ENCODE results near the gene WWOX. TPM values are rescaled to one million over a fixed set of nuclear protein-coding genes. Genes with fewer than 3 reads are reported as not detected.

WWOX gene
- total and polyA plus RNA-seq, 2 donors (not counting 3 experiments of a cell fraction or from before 2014, with no cell fraction given) = 6.2 to 12.5 TPM

DNA sequence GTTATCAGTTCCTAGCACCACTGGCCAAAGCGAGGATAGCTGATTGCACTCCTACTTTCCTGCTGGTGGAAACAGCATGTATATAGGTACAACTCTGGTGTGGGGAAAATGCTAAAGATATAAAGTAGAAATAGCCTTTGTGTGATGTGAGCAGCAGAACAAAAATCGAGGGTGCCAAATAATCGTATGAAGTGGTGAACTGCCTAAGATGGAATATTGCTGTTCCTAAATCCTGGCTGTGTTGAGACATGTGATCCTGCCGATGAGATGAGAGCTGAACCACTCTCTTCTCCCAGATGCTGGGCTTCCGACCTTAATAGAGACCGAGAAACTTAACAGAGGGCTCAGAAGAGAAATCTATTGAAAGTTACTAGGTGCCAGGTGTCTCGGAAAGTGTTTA lies 117.8 kb downstream of the WWOX start:
- no peak overlapping the region for H3K27ac ChIP-seq (ENCODE audit: insufficient read depth, low read depth, low read length)
- H3K4me2 ChIP-seq (ENCODE audit: insufficient read depth, low read length) = no peak overlapping the region
- no peaks in the 10 kb centered on the region for H3K27me3 ChIP-seq (ENCODE audit: control insufficient read depth in 2 of 2, insufficient read depth in 2 of 2, low read length in 2 of 2)
- H3K9ac ChIP-seq (replicated peaks; ENCODE audit: extremely low read depth, insufficient read depth, low read length) = no peak overlapping the region
- no peaks in the 10 kb centered on the region for H3K79me2 ChIP-seq (ENCODE audit: control insufficient read depth, insufficient read depth, low read length)
- no peak for TF ChIP-seq POLR2AphosphoS5 (IDR thresholded peaks at IDR 0.05; ENCODE audit: insufficient read depth, low read depth, low read length)
- no peak for TF ChIP-seq MYC (IDR thresholded peaks at IDR 0.05; ENCODE audit: low read depth, low read length)
- TF ChIP-seq GATA2 (IDR thresholded peaks at IDR 0.05; ENCODE audit: insufficient read depth, insufficient read length, low read depth, low read length) = no peak
- TF ChIP-seq FOS (IDR thresholded peaks at IDR 0.05; ENCODE audit: borderline replicate concordance, insufficient read depth, low read length) = no peak
- no peak for TF ChIP-seq MAX (IDR thresholded peaks at IDR 0.05; ENCODE audit: insufficient read depth, insufficient read length)
- TF ChIP-seq CTCF (IDR thresholded peaks at IDR 0.05; ENCODE audit: extremely low read depth in 1 of 2, insufficient read depth in 1 of 2, low read depth in 1 of 2, low read length in 2 of 2) = no peak
- TF ChIP-seq EZH2 (IDR thresholded peaks at IDR 0.05; ENCODE audit: borderline replicate concordance, low read depth, low read length, severe bottlenecking) = no peak
- TF ChIP-seq JUN (IDR thresholded peaks at IDR 0.05; ENCODE audit: borderline replicate concordance, insufficient read depth, insufficient read length, low read depth) = no peak
- no peak for TF ChIP-seq POLR2A (IDR thresholded peaks at IDR 0.05; ENCODE audit: low read depth, low read length)
- FAIRE-seq (no peak), DNase-seq (ENCODE audit: low read depth, low spot score) (no peak)
- H2AFZ ChIP-seq (ENCODE audit: low read depth, low read length) = no peak overlapping the region
- intact Hi-C loops (cut with micrococcal nuclease) = no loop called here
- CTCF ChIA-PET = no interaction called here
- dilution Hi-C loops (cut with MboI; ENCODE audit: extremely low pct_ligation_motif_present, low sequenced_read_pairs) = no loop called here
- H3K36me3 ChIP-seq (ENCODE audit: control insufficient read depth in 2 of 2, extremely low read depth in 1 of 2, insufficient read depth in 2 of 2, low read length in 2 of 2) = no peaks in the 10 kb centered on the region
- no peaks in the 10 kb centered on the region for H3K9me3 ChIP-seq (replicated peaks; ENCODE audit: control insufficient read depth, insufficient read depth, low read length)
- POLR2A ChIA-PET = no interaction called here
- no peaks in the 10 kb centered on the region for H3K9me1 ChIP-seq (replicated peaks; ENCODE audit: control insufficient read depth, extremely low read depth, insufficient read depth, low read length)
- BruUV-seq (replicated peaks) = no TSS peak
- H4K20me1 ChIP-seq (replicated peaks; ENCODE audit: control insufficient read depth, extremely low read depth, insufficient read depth, low read length) = no peaks in the 10 kb centered on the region
- H3K4me1 ChIP-seq (ENCODE audit: control insufficient read depth, extremely low read depth, insufficient read depth, low read length) = no peaks in the 10 kb centered on the region
- no peak overlapping the region for H3K4me3 ChIP-seq (replicated peaks in 1 of 3; ENCODE audit: insufficient read depth in 1 of 3, low read depth in 1 of 3, low read length in 3 of 3)
